Astrocyte of the cerebellum (primary cell): Measurements from ENCODE around the gene DYNC1LI2.

Experiments
- DNase-seq: peaks from one replicate; pipeline ENCODE4 v3.0.0-alpha.2; 2011; ENCODE audit warnings: low read depth
- H3K4me3 ChIP-seq: 2 replicates; pipeline ENCODE4 v1.5.1; 2011; ENCODE audit warnings: mild to moderate bottlenecking, low read depth, low read length, moderate library complexity
- CTCF ChIP-seq: IDR thresholded peaks from 2 replicates; pipeline ENCODE4 v1.5.1; 2012; ENCODE audit warnings: low read length, low read depth, moderate library complexity, mild to moderate bottlenecking; ENCODE audit errors: missing control alignments
- in situ Hi-C: cut with HindIII; loops from 2 replicates; pipeline ENCODE4 v1.10.0; 2017; ENCODE audit warnings: low sequenced_read_pairs

The DYNC1LI2 gene

GRCh38 chr16:66776457-66776856 lies 25.0 kb upstream of the DYNC1LI2 start:
- TF ChIP-seq CTCF = no peak
- in situ Hi-C loops = no loop called here
- H3K4me3 ChIP-seq = no peak overlapping the region
- DNase-seq = no peak

- H3K4me3 ChIP-seq = no peak overlapping the region
- in situ Hi-C loops = no loop called here
- DNase-seq = no peak
- no peak for TF ChIP-seq CTCF
These were observed 23.6 kb upstream of the DYNC1LI2 start for GRCh38 chr16:66774981-66775380.

- no peak for DNase-seq
- H3K4me3 ChIP-seq = no peak overlapping the region
- TF ChIP-seq CTCF = no peak
- in situ Hi-C loops = no loop called here
These were observed 6.7 kb upstream of the DYNC1LI2 start for GRCh38 chr16:66758086-66758485.

- in situ Hi-C loops = no loop called here
- no peak for DNase-seq
- no peak for TF ChIP-seq CTCF
- H3K4me3 ChIP-seq = no peak overlapping the region
These were observed 3.4 kb upstream of the DYNC1LI2 start for GRCh38 chr16:66754819-66755218.

GRCh38 chr16:66754211-66754610 lies 2.8 kb upstream of the DYNC1LI2 start:
- TF ChIP-seq CTCF = no peak
- no peak for DNase-seq
- H3K4me3 ChIP-seq = no peak overlapping the region
- in situ Hi-C loops = no loop called here

GRCh38 chr16:66752958-66753357 lies 1.5 kb upstream of the DYNC1LI2 start:
- in situ Hi-C loops = no loop called here
- H3K4me3 ChIP-seq = no peak overlapping the region
- no peak for DNase-seq
- no peak for TF ChIP-seq CTCF

GRCh38 chr16:66752379-66752778 lies 970 bp upstream of the DYNC1LI2 start:
- in situ Hi-C loops = no loop called here
- no peak for DNase-seq
- no peak for TF ChIP-seq CTCF
- no peak overlapping the region for H3K4me3 ChIP-seq
